OCI-LY1 (cell line): ENCODE data around the gene TRIM23.
A peak's percentile ranks its signal among the peaks of the same experiment; 100 is the strongest.

Experiments used
- H2AFZ ChIP-seq: fragments of 200-600 bp; sonication (generic), shearing (Covaris generic); 2 replicates; pipeline ENCODE4 v1.6.0; 2014; ENCODE audit warnings: antibody characterized with exemption, mild to moderate bottlenecking, low read length
- H3F3A ChIP-seq: fragments of 200-600 bp; sonication (generic), shearing (Covaris generic); 2 replicates; pipeline ENCODE4 v1.6.0; 2014; ENCODE audit warnings: mild to moderate bottlenecking, antibody characterized with exemption, low read length, moderate library complexity; ENCODE audit not compliant: insufficient read depth
- H3K27ac ChIP-seq: fragments of 200-600 bp; sonication (generic); 2 replicates; pipeline ENCODE4 v1.5.1; 2014; ENCODE audit warnings: low read length, mixed run types, mild to moderate bottlenecking, low read depth; ENCODE audit not compliant: poor library complexity, severe bottlenecking
- H3K27me3 ChIP-seq: fragments of 200-600 bp; sonication (generic); 2 replicates; pipeline ENCODE4 v1.6.0; 2014; ENCODE audit warnings: antibody characterized with exemption, mild to moderate bottlenecking, low read length, moderate library complexity; ENCODE audit not compliant: insufficient read depth
- H3K36me3 ChIP-seq: fragments of 200-600 bp; sonication (generic); 2 replicates; pipeline ENCODE4 v1.6.1; 2014; ENCODE audit warnings: mild to moderate bottlenecking, antibody characterized with exemption, low read length, moderate library complexity, mixed read lengths; ENCODE audit not compliant: insufficient read depth
- H3K4me1 ChIP-seq: fragments of 200-600 bp; sonication (generic); 2 replicates; pipeline ENCODE4 v1.5.1; 2014; ENCODE audit warnings: mild to moderate bottlenecking, low read length, moderate library complexity; ENCODE audit not compliant: insufficient read depth, severe bottlenecking
- H3K4me2 ChIP-seq: fragments of 200-600 bp; sonication (generic), shearing (Covaris generic); 2 replicates; pipeline ENCODE4 v1.6.1; 2014; ENCODE audit warnings: low read length
- H3K4me3 ChIP-seq: fragments of 200-600 bp; sonication (generic); 2 replicates; pipeline ENCODE4 v1.5.1; 2014; ENCODE audit warnings: low read length, low read depth, mild to moderate bottlenecking, mixed read lengths; ENCODE audit not compliant: poor library complexity, severe bottlenecking
- H3K79me2 ChIP-seq: fragments of 200-600 bp; shearing (Covaris generic); 2 replicates; pipeline ENCODE4 v1.6.1; 2016; ENCODE audit warnings: mixed run types, low read length, mixed read lengths; ENCODE audit not compliant: insufficient read depth
- H3K9ac ChIP-seq: fragments of 200-600 bp; sonication (generic), shearing (Covaris generic); 2 replicates; pipeline ENCODE4 v1.6.1; 2014; ENCODE audit warnings: mild to moderate bottlenecking, low read length, mixed read lengths
- H3K9me2 ChIP-seq: fragments of 200-600 bp; sonication (generic), shearing (Covaris generic); 2 replicates; pipeline ENCODE4 v1.6.1; 2014; ENCODE audit warnings: low read depth, mild to moderate bottlenecking, low read length, mixed read lengths
- H3K9me3 ChIP-seq: fragments of 200-600 bp; shearing (Covaris generic); 2 replicates; pipeline ENCODE4 v1.6.1; 2014; ENCODE audit warnings: low read length, mixed read lengths
- H4K20me1 ChIP-seq: fragments of 200-600 bp; sonication (generic), shearing (Covaris generic); 2 replicates; pipeline ENCODE4 v1.6.0; 2016; ENCODE audit warnings: mild to moderate bottlenecking, low read length; ENCODE audit not compliant: insufficient read depth
- EZH2 ChIP-seq: fragments of 200-600 bp; sonication (generic), shearing (Covaris generic); IDR thresholded peaks from 2 replicates; pipeline ENCODE4 v1.8.0; 2017; ENCODE audit warnings: borderline replicate concordance, mixed run types, mild to moderate bottlenecking, antibody characterized with exemption, low read length, moderate library complexity, mixed read lengths
- TF ChIP-seq, protein P1 (sequence below): fragments of 200-600 bp; sonication (generic), shearing (Covaris generic); IDR thresholded peaks from 2 replicates; pipeline ENCODE4 v1.5.1; 2017; ENCODE audit warnings: mild to moderate bottlenecking, antibody characterized with exemption, low read length, moderate library complexity, mixed read lengths

TRIM23 gene

DNA sequence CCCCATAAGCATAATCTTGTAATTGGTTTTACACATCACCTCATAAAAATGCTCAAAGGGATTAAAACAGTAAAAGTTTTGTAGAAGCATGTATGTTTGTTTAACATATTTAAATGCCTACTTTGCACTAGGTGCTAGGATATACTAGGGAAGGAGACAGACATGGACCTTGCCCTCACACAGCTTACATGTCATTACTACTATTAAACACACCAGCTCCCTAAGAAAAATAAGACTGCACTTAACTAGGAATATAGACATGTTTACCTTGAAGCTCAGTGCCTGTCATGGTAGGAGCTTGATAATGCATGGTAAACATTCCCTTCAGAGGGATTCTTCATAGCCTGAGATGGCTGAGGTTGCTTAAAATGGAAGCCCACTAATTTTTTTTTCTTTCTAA, 6.8 kb upstream of the TRIM23 start:
- Histone ChIP-seq H3K4me2 (no peak overlapping the region), H3K9me2 (no peaks in the 10 kb centered on the region), H3K27ac (no peak overlapping the region), H3K27me3 (no peaks in the 10 kb centered on the region), H2AFZ (no peak overlapping the region), H3K9me3 (no peaks in the 10 kb centered on the region), H3K79me2 (peaks cover 50% of the 10 kb centered on the region), H3F3A (no peaks in the 10 kb centered on the region), H3K9ac (no peak overlapping the region), H4K20me1 (peaks cover 3% of the 10 kb centered on the region; the same call in 1 of the 2 replicates), H3K36me3 (peaks cover 25% of the 10 kb centered on the region), H3K4me3 (no peak overlapping the region), H3K4me1 (peaks cover 16% of the 10 kb centered on the region)
- TF ChIP-seq, protein P1, sequence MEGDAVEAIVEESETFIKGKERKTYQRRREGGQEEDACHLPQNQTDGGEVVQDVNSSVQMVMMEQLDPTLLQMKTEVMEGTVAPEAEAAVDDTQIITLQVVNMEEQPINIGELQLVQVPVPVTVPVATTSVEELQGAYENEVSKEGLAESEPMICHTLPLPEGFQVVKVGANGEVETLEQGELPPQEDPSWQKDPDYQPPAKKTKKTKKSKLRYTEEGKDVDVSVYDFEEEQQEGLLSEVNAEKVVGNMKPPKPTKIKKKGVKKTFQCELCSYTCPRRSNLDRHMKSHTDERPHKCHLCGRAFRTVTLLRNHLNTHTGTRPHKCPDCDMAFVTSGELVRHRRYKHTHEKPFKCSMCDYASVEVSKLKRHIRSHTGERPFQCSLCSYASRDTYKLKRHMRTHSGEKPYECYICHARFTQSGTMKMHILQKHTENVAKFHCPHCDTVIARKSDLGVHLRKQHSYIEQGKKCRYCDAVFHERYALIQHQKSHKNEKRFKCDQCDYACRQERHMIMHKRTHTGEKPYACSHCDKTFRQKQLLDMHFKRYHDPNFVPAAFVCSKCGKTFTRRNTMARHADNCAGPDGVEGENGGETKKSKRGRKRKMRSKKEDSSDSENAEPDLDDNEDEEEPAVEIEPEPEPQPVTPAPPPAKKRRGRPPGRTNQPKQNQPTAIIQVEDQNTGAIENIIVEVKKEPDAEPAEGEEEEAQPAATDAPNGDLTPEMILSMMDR: no peak
- TF ChIP-seq EZH2: no peak

DNA sequence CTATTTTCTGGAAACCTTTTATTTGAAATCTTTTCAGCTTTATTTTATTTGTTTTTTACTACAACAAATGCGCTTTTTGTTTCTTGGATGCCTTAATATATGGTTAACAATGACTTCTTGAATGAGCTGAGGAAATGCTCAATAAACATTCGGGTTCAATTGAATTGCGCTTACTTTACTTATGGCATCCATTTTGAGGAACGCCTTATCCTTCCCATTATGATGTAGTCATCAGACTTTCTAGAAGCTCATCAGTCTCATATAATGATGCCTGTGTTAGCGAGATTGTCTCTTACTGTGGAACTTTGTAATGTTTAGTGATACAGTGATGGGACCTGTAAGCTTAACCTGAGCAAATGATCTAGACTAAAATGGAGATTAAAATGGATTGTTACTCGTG, 1.6 kb upstream of the TRIM23 start:
- Histone ChIP-seq H3K4me2 (peak overlapping the region; percentile 83), H3K4me3 (peak overlapping the region; percentile 94), H3K9me3 (no peaks in the 10 kb centered on the region), H3K9me2 (no peaks in the 10 kb centered on the region), H3K9ac (peak overlapping the region; percentile 93), H3K4me1 (peaks cover 38% of the 10 kb centered on the region), H3K27me3 (no peaks in the 10 kb centered on the region), H4K20me1 (peaks cover 2% of the 10 kb centered on the region; the same call in 1 of the 2 replicates), H3K79me2 (peaks cover 73% of the 10 kb centered on the region), H3K27ac (peak overlapping the region; percentile 74), H3K36me3 (peaks cover 12% of the 10 kb centered on the region; the same call in 1 of the 2 replicates), H2AFZ (peak overlapping the region; percentile 56; the same call in 1 of the 2 replicates), H3F3A (no peaks in the 10 kb centered on the region)
- TF ChIP-seq EZH2: no peak
- TF ChIP-seq, protein P1: no peak

DNA sequence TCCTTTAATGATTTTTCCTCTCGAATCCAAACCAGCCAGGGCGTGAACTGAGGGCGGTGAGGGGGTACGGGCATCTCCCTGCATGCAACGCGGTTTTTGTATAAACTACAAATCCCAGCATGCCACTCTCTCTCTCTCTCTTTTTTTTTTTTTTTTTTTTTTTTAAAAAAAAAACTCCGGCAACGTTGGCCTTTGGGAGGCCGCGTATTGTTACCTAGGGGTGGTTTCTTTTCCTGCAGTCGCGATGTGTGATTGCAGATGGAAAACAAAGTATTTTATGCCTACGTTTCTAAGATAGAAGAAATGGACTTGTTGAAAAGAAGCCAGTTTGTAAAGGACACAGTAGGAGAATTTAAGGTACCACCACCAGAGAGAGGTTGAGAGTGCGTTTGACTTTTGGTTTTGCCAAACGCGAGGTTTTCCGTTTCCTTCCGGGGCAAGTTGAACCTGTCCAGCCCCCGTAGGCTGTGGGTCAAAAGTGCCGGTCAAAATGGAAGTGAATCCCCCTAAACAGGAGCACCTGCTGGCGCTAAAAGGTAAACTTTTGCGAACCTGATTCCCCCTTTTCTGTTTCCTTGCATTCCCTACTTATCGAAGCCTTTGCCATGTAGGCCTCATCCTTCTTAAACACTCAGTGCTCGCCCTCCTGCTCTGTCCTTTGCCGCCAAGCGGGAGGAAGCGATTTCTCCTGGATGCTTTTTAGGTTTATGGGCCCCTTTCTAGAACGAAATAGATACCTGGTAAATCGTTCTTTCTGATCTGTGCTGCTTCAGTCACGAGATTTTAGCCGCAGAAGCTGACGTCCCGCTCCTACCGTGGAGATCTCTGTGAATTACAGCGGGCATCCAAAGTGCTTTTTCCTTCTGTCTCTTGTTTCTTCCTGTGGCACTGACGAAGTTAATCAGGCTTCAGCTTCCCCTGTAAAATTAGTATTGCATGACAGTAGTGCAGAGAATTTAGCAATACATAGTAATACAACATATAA, 730 bp upstream of the TRIM23 start, which contains the start of the genes SHLD3 and TRAPPC13:
SHLD3 (plus strand) TSS at position 457 of the 985 bp plus-strand sequence. CDS start 4,561 bp downstream, outside the sequence.
TRAPPC13 (plus strand) TSS at position 457 of the 985 bp plus-strand sequence; CDS start at position 491, 34 bp downstream.
- H3K27ac ChIP-seq: peak within 1 kb of the TSS; percentile 74
- no peaks in the 10 kb centered on the region for H3K9me3 ChIP-seq
- no peaks in the 10 kb centered on the region for H3K27me3 ChIP-seq
- peaks cover 38% of the 10 kb centered on the region for H3K4me1 ChIP-seq
- no peaks in the 10 kb centered on the region for H4K20me1 ChIP-seq
- H2AFZ ChIP-seq: peak within 1 kb of the TSS; percentile 56
- no peaks in the 10 kb centered on the region for H3F3A ChIP-seq
- peaks cover 8% of the 10 kb centered on the region; the same call in 1 of the 2 replicates for H3K36me3 ChIP-seq
- TF ChIP-seq EZH2: no peak
- TF ChIP-seq, protein P1: no peak; the same call in 1 of the 2 replicates
- H3K9ac ChIP-seq: peak within 1 kb of the TSS; percentile 93
- H3K9me2 ChIP-seq: no peaks in the 10 kb centered on the region
- H3K4me3 ChIP-seq: peak within 1 kb of the TSS; percentile 94
- H3K79me2 ChIP-seq: peaks cover 67% of the 10 kb centered on the region
- peak within 1 kb of the TSS; percentile 83 for H3K4me2 ChIP-seq
